Measurements from ENCODE around the gene TBC1D2B. TPM values are rescaled to one million over a fixed set of nuclear protein-coding genes. Genes with fewer than 3 reads are reported as not detected.

TBC1D2B gene
- total and polyA plus RNA-seq, 4 donors, result 8.4 to 119 (median 22.0) TPM

GRCh38 chr15:78055919-78056713 is 21.4 kb downstream of the TBC1D2B start:
- Histone ChIP-seq H3K4me1 (ENCODE audit: control insufficient read depth in 4 of 4, insufficient read depth in 4 of 4, low read length in 3 of 4) (peaks cover 17 to 69% (median 51%) of the 10 kb centered on the region in 4 donors), H3K9me3 (ENCODE audit: control insufficient read depth in 4 of 4, low read length in 3 of 4) (no peaks in the 10 kb centered on the region), H3K4me3 (ENCODE audit: low read depth in 1 of 3, low read length in 3 of 3) (no peak overlapping the region), H3K27ac (ENCODE audit: low read depth in 1 of 2, low read length in 2 of 2) (peak overlapping the region; percentile 76 to 82), H3K9ac (ENCODE audit: low read depth in 1 of 2, low read length in 2 of 2) (peak overlapping the region in 1 of 2 donors; percentile 47), H3K27me3 (ENCODE audit: control insufficient read depth in 4 of 4, insufficient read depth in 4 of 4, low read length in 3 of 4) (no peaks in the 10 kb centered on the region), H3K36me3 (ENCODE audit: control insufficient read depth in 4 of 4, insufficient read depth in 3 of 4, low read depth in 1 of 4, low read length in 3 of 4) (peaks cover 0 to 17% (median 0%) of the 10 kb centered on the region in 4 donors)
- WGBS, result 6% methylated on average over 2 of the region's 2 CpGs
- DNase-seq (ENCODE audit: low spot score), result no peak
- TF ChIP-seq NR2F2 (IDR thresholded peaks at IDR 0.05), result peak; percentile 83
- TF ChIP-seq TAF1 (conservative IDR thresholded peaks at IDR 0.05), result no peak
- TF ChIP-seq GABPA (IDR thresholded peaks at IDR 0.05 in 1 of 2, conservative IDR thresholded peaks at IDR 0.05 in 1 of 2), result no peak
- TF ChIP-seq YY1 (IDR thresholded peaks at IDR 0.05), result no peak
- TF ChIP-seq REST (IDR thresholded peaks at IDR 0.05), result no peak
- no peak for TF ChIP-seq ATF3 (IDR thresholded peaks at IDR 0.05)
- TF ChIP-seq CTCF (IDR thresholded peaks at IDR 0.05; ENCODE audit: low read depth, low read length, missing input control), result no peak
- no peak for TF ChIP-seq EGR1 (IDR thresholded peaks at IDR 0.05; ENCODE audit: low read depth in 2 of 2)
- no peak for TF ChIP-seq FOXA2 (IDR thresholded peaks at IDR 0.05)
- TF ChIP-seq JUND (IDR thresholded peaks at IDR 0.05), result no peak
- peak; percentile 73 to 91 for TF ChIP-seq RXRA (IDR thresholded peaks at IDR 0.05)
- peak; percentile 62 to 72 for TF ChIP-seq HNF4A (conservative IDR thresholded peaks at IDR 0.05)
- peak; percentile 6 for TF ChIP-seq HNF4G (IDR thresholded peaks at IDR 0.05)
- no peak for TF ChIP-seq FOXA1 (IDR thresholded peaks at IDR 0.05)
- TF ChIP-seq ZBTB33 (IDR thresholded peaks at IDR 0.05), result no peak
- TF ChIP-seq SP1 (IDR thresholded peaks at IDR 0.05), result peak; percentile 44
- TF ChIP-seq RAD21 (IDR thresholded peaks at IDR 0.05), result no peak
- TF ChIP-seq MAX (IDR thresholded peaks at IDR 0.05), result no peak

Measured in liver (tissue), 9 donors.